H9 (cell line): ENCODE data around the gene ASPHD1. TPM values are rescaled to one million over a fixed set of nuclear protein-coding genes. Genes with fewer than 3 reads are reported as not detected.

Source experiments
- DNase-seq: peaks from one replicate; pipeline ENCODE4 v3.0.0-alpha.2; 2017
- H2AFZ ChIP-seq: one replicate; pipeline ENCODE4 v1.6.1; 2013; ENCODE audit warnings: mild to moderate bottlenecking, low read length, control low read depth, moderate library complexity
- H2AK5ac ChIP-seq: 2 replicates; pipeline ENCODE4 v1.6.1; 2013; ENCODE audit warnings: low read length, control low read depth, mixed read lengths; ENCODE audit not compliant: insufficient read length
- H2BK120ac ChIP-seq: one replicate; pipeline ENCODE4 v1.6.1; 2013; ENCODE audit warnings: low read depth, mild to moderate bottlenecking, low read length, control low read depth, inconsistent platforms; ENCODE audit not compliant: poor library complexity, severe bottlenecking
- H2BK12ac ChIP-seq: 2 replicates; pipeline ENCODE4 v1.6.1; 2013; ENCODE audit warnings: low read length, control low read depth, mixed read lengths, low read depth; ENCODE audit not compliant: insufficient read length
- H2BK15ac ChIP-seq: 2 replicates; pipeline ENCODE4 v1.6.1; 2013; ENCODE audit warnings: low read depth, low read length, control low read depth
- H2BK20ac ChIP-seq: one replicate; pipeline ENCODE4 v1.6.1; 2013; ENCODE audit warnings: low read depth, mild to moderate bottlenecking, low read length, control low read depth, inconsistent platforms; ENCODE audit not compliant: poor library complexity, severe bottlenecking
- H2BK5ac ChIP-seq: 2 replicates; pipeline ENCODE4 v1.6.1; 2013; ENCODE audit warnings: low read length, control low read depth, mixed read lengths; ENCODE audit not compliant: insufficient read length
- H3K14ac ChIP-seq: 2 replicates; pipeline ENCODE4 v1.6.1; 2013; ENCODE audit warnings: low read length, control low read depth; ENCODE audit not compliant: insufficient read depth
- H3K18ac ChIP-seq: 2 replicates; pipeline ENCODE4 v1.6.1; 2013; ENCODE audit warnings: low read depth, mild to moderate bottlenecking, mixed read lengths, low read length, control low read depth; ENCODE audit not compliant: insufficient read length
- H3K23ac ChIP-seq: 2 replicates; pipeline ENCODE4 v1.6.1; 2013; ENCODE audit warnings: low read length, control low read depth, mixed read lengths, low read depth; ENCODE audit not compliant: insufficient read length
- H3K23me2 ChIP-seq: 2 replicates; pipeline ENCODE4 v1.6.1; 2013; ENCODE audit warnings: low read depth, mild to moderate bottlenecking, mixed read lengths, low read length, control low read depth; ENCODE audit not compliant: insufficient read length, poor library complexity, severe bottlenecking
- H3K27ac ChIP-seq: 2 replicates; pipeline ENCODE4 v1.5.1; 2013; ENCODE audit warnings: low read length, control low read depth, mixed read lengths, low read depth; ENCODE audit not compliant: insufficient read length
- H3K27me3 ChIP-seq: 2 replicates; pipeline ENCODE4 v1.6.1; 2013; ENCODE audit warnings: low read length, control low read depth, inconsistent platforms; ENCODE audit not compliant: insufficient read depth
- H3K4ac ChIP-seq: 2 replicates; pipeline ENCODE4 v1.6.1; 2013; ENCODE audit warnings: low read depth, mild to moderate bottlenecking, control low read depth, inconsistent platforms, low read length, moderate library complexity
- H3K4me1 ChIP-seq: 2 replicates; pipeline ENCODE4 v1.6.1; 2013; ENCODE audit warnings: low read length, control low read depth, inconsistent platforms; ENCODE audit not compliant: insufficient read depth
- H3K4me2 ChIP-seq: 2 replicates; pipeline ENCODE4 v1.6.1; 2013; ENCODE audit warnings: low read length, control low read depth, mixed read lengths; ENCODE audit not compliant: insufficient read length, insufficient read depth
- H3K56ac ChIP-seq: 2 replicates; pipeline ENCODE4 v1.6.1; 2013; ENCODE audit warnings: low read depth, mild to moderate bottlenecking, mixed read lengths, low read length, control low read depth; ENCODE audit not compliant: insufficient read length
- H3K79me1 ChIP-seq: 2 replicates; pipeline ENCODE4 v1.6.1; 2013; ENCODE audit warnings: low read depth, mild to moderate bottlenecking, moderate library complexity, low read length, control low read depth, inconsistent platforms; ENCODE audit not compliant: insufficient read depth, poor library complexity, severe bottlenecking
- H3K79me2 ChIP-seq: 2 replicates; pipeline ENCODE4 v1.6.1; 2013; ENCODE audit warnings: low read length, control low read depth, inconsistent platforms; ENCODE audit not compliant: insufficient read depth
- H3K9ac ChIP-seq: 2 replicates; pipeline ENCODE4 v1.6.1; 2013; ENCODE audit warnings: low read length, control low read depth, mixed read lengths; ENCODE audit not compliant: insufficient read length; ENCODE audit errors: extremely low read depth
- H3K9me3 ChIP-seq: one replicate; pipeline ENCODE4 v1.6.1; 2013; ENCODE audit warnings: low read depth, low read length, inconsistent platforms; ENCODE audit not compliant: control insufficient read depth
- H3T11ph ChIP-seq: one replicate; pipeline ENCODE4 v1.6.1; 2013; ENCODE audit warnings: mild to moderate bottlenecking, low read length, control low read depth, inconsistent platforms
- H4K20me1 ChIP-seq: one replicate; pipeline ENCODE4 v1.6.1; 2013; ENCODE audit not compliant: control insufficient read depth, insufficient read length, insufficient read depth
- H4K5ac ChIP-seq: 2 replicates; pipeline ENCODE4 v1.6.1; 2013; ENCODE audit warnings: low read depth, mild to moderate bottlenecking, mixed read lengths, low read length, control low read depth; ENCODE audit not compliant: insufficient read length
- H4K8ac ChIP-seq: replicated peaks from 2 replicates; pipeline ENCODE4 v1.6.1; 2013; ENCODE audit warnings: low read length, control low read depth, mixed read lengths, low read depth; ENCODE audit not compliant: insufficient read length
- H4K91ac ChIP-seq: 2 replicates; pipeline ENCODE4 v1.6.1; 2013; ENCODE audit warnings: low read depth, mild to moderate bottlenecking, moderate library complexity, mixed read lengths, low read length, control low read depth; ENCODE audit not compliant: insufficient read length
- H3K27ac Mint-ChIP-seq, 3 experiments: 2 replicates in 2 of 3; 3 replicates in 1 of 3; pipeline ENCODE4 v1.8.0; 2020 to 2021; ENCODE audit warnings: mixed read lengths in 3 of 3, mild to moderate bottlenecking in 1 of 3, moderate library complexity in 1 of 3
- H3K27me3 Mint-ChIP-seq: 2 replicates; pipeline ENCODE4 v1.8.0; 2021; ENCODE audit warnings: low read depth, mild to moderate bottlenecking, moderate library complexity, mixed read lengths
- H3K36me3 Mint-ChIP-seq, 3 experiments: 2 replicates in 2 of 3; 3 replicates in 1 of 3; pipeline ENCODE4 v1.8.0; 2020 to 2021; ENCODE audit warnings: low read depth in 3 of 3, mixed read lengths in 3 of 3; ENCODE audit not compliant: insufficient read depth in 1 of 3
- H3K4me1 Mint-ChIP-seq, 2 experiments: 2 replicates each; pipeline ENCODE4 v1.8.0; 2020; ENCODE audit warnings: mixed read lengths in 2 of 2
- H3K4me3 Mint-ChIP-seq, 2 experiments: 2 replicates in 1 of 2; 3 replicates in 1 of 2; pipeline ENCODE4 v1.8.0; 2020 to 2021; ENCODE audit warnings: mild to moderate bottlenecking in 2 of 2, mixed read lengths in 2 of 2, moderate library complexity in 1 of 2
- H3K9me3 Mint-ChIP-seq, 2 experiments: 2 replicates in 1 of 2; 3 replicates in 1 of 2; pipeline ENCODE4 v1.8.0; 2020; ENCODE audit warnings: mild to moderate bottlenecking in 2 of 2, mixed read lengths in 2 of 2, moderate library complexity in 1 of 2
- WGBS: extraction: QIAGEN DNeasy Blood & Tissue Kit; methylation state at CpG from one replicate; pipeline ENCODE4 v1.1.7; 2013; ENCODE audit warnings: missing lambda C conversion rate, low lambda C conversion rate, mixed read lengths; ENCODE audit not compliant: insufficient read length; ENCODE audit errors: extremely low coverage; 5-methylcytosine and 5-hydroxymethylcytosine counted together
- total RNA-seq: library from RNA; stranded (reverse); gene quantifications from 2 replicates; pipeline ENCODE4 v1.2.1, GENCODE V29; 2021
- TF ChIP-seq, protein P1 (sequence below): fragments of 200-600 bp; sonication (generic); conservative IDR thresholded peaks from 3 replicates; pipeline ENCODE4 v1.8.0; 2021; ENCODE audit warnings: antibody characterized with exemption, mild to moderate bottlenecking

ASPHD1 gene
- total RNA-seq, 1 experiment from 2014 or later, result 16.7 TPM

DNA sequence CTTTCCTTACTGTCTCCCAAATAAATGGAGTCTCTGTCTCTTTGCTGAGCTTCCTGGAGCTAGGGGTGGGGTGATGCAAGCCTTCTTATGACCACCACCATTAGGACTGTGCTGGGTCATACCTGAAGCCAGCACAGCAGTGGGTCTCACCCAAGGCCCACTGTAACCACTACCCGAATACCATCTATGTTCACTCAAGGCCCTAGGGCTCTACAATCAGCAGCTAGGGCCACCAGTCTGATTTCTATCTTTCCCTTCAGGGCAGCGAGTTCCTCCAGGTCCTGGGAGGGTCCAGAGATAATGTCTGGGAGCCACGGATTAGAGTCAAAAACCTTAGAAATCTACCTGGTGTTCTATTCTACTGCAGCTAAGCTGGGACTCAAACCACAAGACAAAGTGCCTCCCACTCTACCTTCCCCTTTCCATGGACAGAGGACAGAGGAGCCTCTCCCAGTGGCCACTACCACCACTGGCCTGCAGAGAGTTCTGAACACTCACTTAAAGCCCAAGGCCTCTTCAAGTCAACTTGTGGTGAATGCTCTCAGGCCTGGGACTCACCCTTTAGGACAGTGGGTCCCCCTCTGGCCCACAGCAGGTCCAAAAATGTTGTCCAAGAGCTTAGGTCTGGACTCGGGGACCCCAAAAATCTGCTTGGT is 50.6 kb downstream of the ASPHD1 start:
- Histone ChIP-seq H2AFZ (no peak overlapping the region), H3T11ph (no peak overlapping the region), H3K79me1 (no peaks in the 10 kb centered on the region), H4K20me1 (no peaks in the 10 kb centered on the region), H3K23ac (no peak overlapping the region), H2AK5ac (no peak overlapping the region), H3K9me3 (no peaks in the 10 kb centered on the region), H3K14ac (no peak overlapping the region), H3K18ac (no peak overlapping the region), H4K8ac (no peak overlapping the region), H3K79me2 (no peaks in the 10 kb centered on the region), H3K4me2 (no peak overlapping the region), H4K5ac (no peak overlapping the region), H2BK120ac (no peak overlapping the region), H3K23me2 (no peaks in the 10 kb centered on the region), H3K27ac (no peak overlapping the region), H3K9ac (no peak overlapping the region), H3K4me1 (peaks cover 4% of the 10 kb centered on the region; the same call in 1 of the 2 replicates), H2BK5ac (no peak overlapping the region), H3K4ac (no peak overlapping the region), H2BK12ac (no peak overlapping the region), H2BK15ac (no peak overlapping the region), H3K27me3 (no peaks in the 10 kb centered on the region), H3K56ac (no peak overlapping the region), H4K91ac (no peak overlapping the region), H2BK20ac (no peak overlapping the region)
- TF ChIP-seq, protein P1, sequence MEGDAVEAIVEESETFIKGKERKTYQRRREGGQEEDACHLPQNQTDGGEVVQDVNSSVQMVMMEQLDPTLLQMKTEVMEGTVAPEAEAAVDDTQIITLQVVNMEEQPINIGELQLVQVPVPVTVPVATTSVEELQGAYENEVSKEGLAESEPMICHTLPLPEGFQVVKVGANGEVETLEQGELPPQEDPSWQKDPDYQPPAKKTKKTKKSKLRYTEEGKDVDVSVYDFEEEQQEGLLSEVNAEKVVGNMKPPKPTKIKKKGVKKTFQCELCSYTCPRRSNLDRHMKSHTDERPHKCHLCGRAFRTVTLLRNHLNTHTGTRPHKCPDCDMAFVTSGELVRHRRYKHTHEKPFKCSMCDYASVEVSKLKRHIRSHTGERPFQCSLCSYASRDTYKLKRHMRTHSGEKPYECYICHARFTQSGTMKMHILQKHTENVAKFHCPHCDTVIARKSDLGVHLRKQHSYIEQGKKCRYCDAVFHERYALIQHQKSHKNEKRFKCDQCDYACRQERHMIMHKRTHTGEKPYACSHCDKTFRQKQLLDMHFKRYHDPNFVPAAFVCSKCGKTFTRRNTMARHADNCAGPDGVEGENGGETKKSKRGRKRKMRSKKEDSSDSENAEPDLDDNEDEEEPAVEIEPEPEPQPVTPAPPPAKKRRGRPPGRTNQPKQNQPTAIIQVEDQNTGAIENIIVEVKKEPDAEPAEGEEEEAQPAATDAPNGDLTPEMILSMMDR, result no peak
- Mint-ChIP-seq H3K27me3 (no peaks in the 10 kb centered on the region), H3K27ac (no peak overlapping the region), H3K36me3 (no peaks in the 10 kb centered on the region), H3K9me3 (no peaks in the 10 kb centered on the region), H3K4me3 (no peak overlapping the region), H3K4me1 (peaks cover 8 to 10% of the 10 kb centered on the region in 2 experiments; a peak in 3 of 4 replicates)
- no peak for DNase-seq
- WGBS, result no CpG with 5 or more reads among the region's 4 CpGs
